ENCODE data around the gene CHRNB1.
A peak's percentile ranks its signal among the peaks of the same experiment; 100 is the strongest.

CHRNB1 gene

DNA sequence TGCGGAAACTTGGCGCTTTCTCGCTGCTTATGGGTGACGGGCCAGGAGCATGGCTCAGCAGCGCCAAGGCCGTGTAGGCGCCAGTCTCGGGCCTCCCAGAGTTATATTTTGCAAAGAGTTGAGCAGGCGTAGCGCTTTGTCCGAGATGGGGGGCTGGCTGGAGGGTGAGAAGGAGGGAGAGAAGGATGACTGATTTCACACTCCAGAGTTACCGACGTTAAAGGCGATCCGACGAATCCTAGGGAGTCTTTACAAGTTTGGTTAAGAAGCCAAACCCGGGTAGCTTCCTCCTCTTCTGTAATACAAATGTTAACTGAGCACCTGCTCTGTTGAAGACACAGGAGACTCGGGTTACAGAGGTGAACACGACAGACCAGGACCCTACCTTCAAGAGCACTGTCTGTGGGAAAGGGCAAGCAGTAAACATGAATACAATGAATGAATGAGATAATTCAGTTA, 40.1 kb downstream of the CHRNB1 start:
- DNase-seq (ENCODE audit: low read depth) = no peak

GRCh38 chr17:7486181-7486580, 41.3 kb downstream of the CHRNB1 start:
- DNase-seq (ENCODE audit: low read depth) = peak; percentile 42

DNA sequence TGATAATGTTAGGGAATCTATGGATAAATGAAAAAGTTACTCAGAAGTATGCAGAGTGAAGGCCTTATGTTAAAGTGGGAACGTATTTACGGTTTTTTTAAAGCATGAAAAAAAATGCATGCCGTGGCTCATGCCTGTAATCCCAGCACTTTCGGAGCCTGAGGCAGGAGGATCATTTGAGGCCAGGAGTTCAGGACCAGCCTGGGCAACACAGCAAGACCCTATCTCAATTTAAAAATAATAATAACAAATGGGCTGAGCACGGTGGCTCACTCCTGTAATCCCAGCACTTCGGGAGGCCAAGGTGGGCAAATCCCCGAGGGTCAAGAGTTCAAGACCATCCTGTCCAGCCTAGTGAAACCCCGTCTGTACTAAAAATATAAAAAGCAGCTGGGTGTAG, 45.3 kb downstream of the CHRNB1 start:
- DNase-seq (ENCODE audit: low read depth) = no peak

DNA sequence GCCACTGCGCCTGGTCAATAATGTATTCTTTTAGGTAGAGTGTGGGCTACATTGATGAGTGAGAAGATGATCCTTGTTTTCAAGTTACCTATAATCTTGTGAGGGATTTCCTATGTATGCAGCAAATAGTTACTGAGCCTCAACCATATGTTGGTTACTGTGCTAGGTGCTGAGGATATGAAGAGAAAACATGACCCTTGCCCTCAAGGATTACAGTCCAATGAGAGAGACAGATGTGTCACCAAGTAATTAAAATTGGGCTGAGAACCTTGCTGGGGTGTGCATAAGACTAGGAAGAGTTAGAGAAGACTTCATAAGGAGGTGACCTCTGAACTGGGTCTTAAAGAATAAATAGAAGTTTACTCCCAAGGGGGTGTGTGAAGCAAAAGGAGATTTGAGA, 46.7 kb downstream of the CHRNB1 start:
- no peak for DNase-seq (ENCODE audit: low read depth)

- DNase-seq (ENCODE audit: low read depth) = no peak
Observed at GRCh38 chr17:7493941-7494340, 49.1 kb downstream of the CHRNB1 start.

DNA sequence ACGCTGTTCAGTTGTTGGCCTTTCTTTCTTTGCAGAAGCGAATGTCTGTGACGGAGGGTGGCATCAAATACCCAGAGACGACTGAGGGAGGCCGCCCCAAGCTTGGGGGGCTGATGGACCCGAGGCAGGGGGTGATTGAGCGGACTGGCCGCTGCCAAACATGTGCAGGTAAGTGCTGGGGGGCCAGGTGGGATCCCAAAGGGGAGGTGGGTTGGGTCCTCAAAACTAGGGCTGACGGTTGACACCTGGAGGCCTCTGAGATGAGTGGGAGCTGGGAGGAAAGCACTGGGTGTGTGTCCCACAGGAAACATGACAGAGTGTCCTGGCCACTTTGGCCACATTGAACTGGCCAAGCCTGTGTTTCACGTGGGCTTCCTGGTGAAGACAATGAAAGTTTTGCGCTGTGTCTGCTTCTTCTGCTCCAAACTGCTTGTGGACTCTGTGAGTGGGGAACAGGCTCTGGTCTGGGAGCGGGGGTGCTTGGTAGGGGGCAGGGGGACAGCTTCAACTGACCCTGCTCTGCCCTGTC, 51.1 kb downstream of the CHRNB1 start:
- no peak for DNase-seq (ENCODE audit: low read depth)

- DNase-seq (ENCODE audit: low read depth) = no peak
Observed at GRCh38 chr17:7496470-7497183, 51.8 kb downstream of the CHRNB1 start.

- DNase-seq (ENCODE audit: low read depth) = no peak
Observed at GRCh38 chr17:7497228-7497627, 52.4 kb downstream of the CHRNB1 start.

- DNase-seq (ENCODE audit: low read depth) = no peak
Observed at GRCh38 chr17:7497636-7498035, 52.8 kb downstream of the CHRNB1 start.

DNA sequence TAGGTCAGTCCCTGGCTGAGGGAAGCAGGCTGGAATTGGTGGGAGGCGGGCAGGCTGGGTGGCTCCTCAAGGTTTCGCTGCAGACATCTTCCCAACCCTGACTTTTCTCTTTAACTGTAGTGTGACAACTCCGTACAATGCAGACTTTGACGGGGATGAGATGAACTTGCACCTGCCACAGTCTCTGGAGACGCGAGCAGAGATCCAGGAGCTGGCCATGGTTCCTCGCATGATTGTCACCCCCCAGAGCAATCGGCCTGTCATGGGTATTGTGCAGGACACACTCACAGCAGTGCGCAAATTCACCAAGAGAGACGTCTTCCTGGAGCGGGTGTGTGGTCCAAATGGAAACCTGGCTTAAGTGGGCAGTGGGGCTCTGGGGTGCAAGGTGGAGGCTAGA, 54.3 kb downstream of the CHRNB1 start:
- no peak for DNase-seq (ENCODE audit: low read depth)

GRCh38 chr17:7501729-7502128, 56.9 kb downstream of the CHRNB1 start:
- no peak for DNase-seq (ENCODE audit: low read depth)

GRCh38 chr17:7502171-7502847, 57.4 kb downstream of the CHRNB1 start:
- DNase-seq (ENCODE audit: low read depth) = no peak

DNA sequence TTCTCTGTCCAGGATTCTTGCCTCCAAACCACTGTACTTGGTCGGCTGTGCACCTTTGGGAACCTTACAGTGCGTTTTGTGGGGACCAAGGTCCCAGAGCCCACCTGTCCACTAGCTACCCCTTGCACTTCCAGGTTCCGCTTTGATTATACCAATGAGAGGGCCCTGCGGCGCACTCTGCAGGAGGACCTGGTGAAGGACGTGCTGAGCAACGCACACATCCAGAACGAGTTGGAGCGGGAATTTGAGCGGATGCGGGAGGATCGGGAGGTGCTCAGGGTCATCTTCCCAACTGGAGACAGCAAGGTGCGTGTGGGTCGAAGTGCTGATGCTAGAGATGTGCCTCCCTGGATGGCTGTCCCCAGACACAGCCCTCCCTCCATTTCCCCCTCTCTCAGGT, 58.1 kb downstream of the CHRNB1 start:
- DNase-seq (ENCODE audit: low read depth) = no peak

GRCh38 chr17:7503521-7503920, 58.7 kb downstream of the CHRNB1 start:
- DNase-seq (ENCODE audit: low read depth) = no peak

Measured in iris pigment epithelial cell (primary cell).